CMK (cell line): ENCODE data around the gene PDE4D.
A peak's percentile ranks its signal among the peaks of the same experiment; 100 is the strongest.
"Not testable (repeated sequence)": the region's sequence is repeated elsewhere in the genome, so short reads cannot be mapped to it uniquely, and the experiment has no call there.

ENCODE experiments used
- DNase-seq: peaks from one replicate; pipeline ENCODE4 v3.0.0-alpha.2; 2010; ENCODE audit warnings: low read depth

PDE4D gene

GRCh38 chr5:59464969-59465368 is 428.6 kb downstream of the PDE4D start:
- no peak for DNase-seq

- DNase-seq: not testable (repeated sequence)
Observed at GRCh38 chr5:59463618-59464166, 429.8 kb downstream of the PDE4D start.

GRCh38 chr5:59462956-59463355 is 430.6 kb downstream of the PDE4D start:
- DNase-seq: no peak

GRCh38 chr5:59460368-59461153 is 433.0 kb downstream of the PDE4D start:
- no peak for DNase-seq

GRCh38 chr5:59458966-59459729 is 434.4 kb downstream of the PDE4D start:
- DNase-seq: no peak

GRCh38 chr5:59458321-59458720 is 435.2 kb downstream of the PDE4D start:
- no peak for DNase-seq

- DNase-seq: peak; percentile 8
Observed at GRCh38 chr5:59449905-59450644, 443.5 kb downstream of the PDE4D start.

GRCh38 chr5:59446356-59446755 is 447.2 kb downstream of the PDE4D start:
- no peak for DNase-seq

- DNase-seq: no peak
Observed at GRCh38 chr5:59445741-59446140, 447.8 kb downstream of the PDE4D start.

- no peak for DNase-seq
Observed at GRCh38 chr5:59439303-59439702, 454.2 kb downstream of the PDE4D start.

GRCh38 chr5:59437176-59437575 is 456.4 kb downstream of the PDE4D start:
- no peak for DNase-seq

GRCh38 chr5:59436364-59437148 is 457.0 kb downstream of the PDE4D start:
- DNase-seq: no peak

GRCh38 chr5:59433174-59433573 is 460.4 kb downstream of the PDE4D start:
- no peak for DNase-seq

- no peak for DNase-seq
Observed at GRCh38 chr5:59430066-59430685, 463.4 kb downstream of the PDE4D start.

GRCh38 chr5:59428391-59428790 is 465.1 kb downstream of the PDE4D start:
- no peak for DNase-seq

GRCh38 chr5:59424515-59424914 is 469.0 kb downstream of the PDE4D start:
- DNase-seq: no peak

GRCh38 chr5:59423021-59423420 is 470.5 kb downstream of the PDE4D start:
- no peak for DNase-seq

- no peak for DNase-seq
Observed at GRCh38 chr5:59421986-59422941, 471.3 kb downstream of the PDE4D start.

- DNase-seq: no peak
Observed at GRCh38 chr5:59420596-59420995, 472.9 kb downstream of the PDE4D start.

GRCh38 chr5:59418808-59419207 is 474.7 kb downstream of the PDE4D start:
- no peak for DNase-seq
